ENCODE measurements around the gene ZNF837.

GRCh38 chr19:58325311-58326022 is 55.4 kb downstream of the ZNF837 start:
- TF ChIP-seq PATZ1 (tag by site-specific recombination; IDR thresholded peaks at IDR 0.05) (no peak), ZNF24 (tag by site-specific recombination; IDR thresholded peaks at IDR 0.05) (no peak), ATF2 (tag by site-specific recombination; IDR thresholded peaks at IDR 0.05; ENCODE audit: low read depth) (no peak), PRDM4 (tag by site-specific recombination; IDR thresholded peaks at IDR 0.05) (no peak), ZNF239 (tag by site-specific recombination; IDR thresholded peaks at IDR 0.05) (no peak), YY1 (tag by site-specific recombination; IDR thresholded peaks at IDR 0.05) (no peak), ZNF280C (tag by site-specific recombination; IDR thresholded peaks at IDR 0.05) (no peak), ZBTB49 (tag by site-specific recombination; IDR thresholded peaks at IDR 0.05; ENCODE audit: low read depth) (no peak), KLF16 (tag by site-specific recombination; IDR thresholded peaks at IDR 0.05) (no peak), CTCF (tag by site-specific recombination; IDR thresholded peaks at IDR 0.05) (no peak), PRDM2 (tag by site-specific recombination; IDR thresholded peaks at IDR 0.05; ENCODE audit: borderline replicate concordance) (no peak), ZNF19 (tag by site-specific recombination; IDR thresholded peaks at IDR 0.05; ENCODE audit: low read depth) (no peak)

Measured in HEK293 (cell line).